HepG2 (cell line): ENCODE results near the gene TMEM174. TPM values are rescaled to one million over a fixed set of nuclear protein-coding genes. Genes with fewer than 3 reads are reported as not detected.

ENCODE experiments used
- AGO1 ChIP-seq: fragments of 200-400 bp; formaldehyde crosslinking; IDR thresholded peaks from 2 replicates; pipeline ENCODE4 v1.6.1; 2017; ENCODE audit warnings: mild to moderate bottlenecking, low read depth, low read length, moderate library complexity; ENCODE audit not compliant: poor library complexity, severe bottlenecking
- BRD4 ChIP-seq: sonication (generic); formaldehyde crosslinking; IDR thresholded peaks from 2 replicates; pipeline ENCODE4 v1.4.0; 2020; ENCODE audit warnings: missing genetic modification reagents
- CBX1 ChIP-seq: IDR thresholded peaks from one replicate; pipeline ENCODE4 v1.6.1; 2016; ENCODE audit warnings: antibody characterized with exemption, low read depth
- FOSL1 ChIP-seq: sonication (generic); formaldehyde crosslinking; IDR thresholded peaks from 2 replicates; pipeline ENCODE4 v1.9.0; 2021; ENCODE audit warnings: missing genetic modification reagents, borderline replicate concordance
- HES4 ChIP-seq: sonication (generic); formaldehyde crosslinking; IDR thresholded peaks from 2 replicates; pipeline ENCODE4 v1.9.0; 2021; ENCODE audit warnings: mild to moderate bottlenecking, missing genetic modification reagents, borderline replicate concordance
- KAT8 ChIP-seq: IDR thresholded peaks from 2 replicates; pipeline ENCODE4 v1.6.1; 2016; ENCODE audit warnings: missing genetic modification reagents, missing compliant biosample characterization
- NFKB2 ChIP-seq: sonication (generic); formaldehyde crosslinking; IDR thresholded peaks from 2 replicates; pipeline ENCODE4 v1.4.0; 2020; ENCODE audit warnings: missing genetic modification reagents, borderline replicate concordance
- NR2F1 ChIP-seq, 2 experiments: fragments of 450-650 bp in 1 of 2; formaldehyde crosslinking in 1 of 2; IDR thresholded peaks; 2 replicates each; pipeline versions ENCODE4 v1.5.0 to v1.6.1; 2016 to 2020; ENCODE audit warnings: mild to moderate bottlenecking in 1 of 2, missing compliant biosample characterization in 1 of 2, missing genetic modification reagents in 1 of 2, moderate library complexity in 1 of 2
- PAWR ChIP-seq: sonication (generic); formaldehyde crosslinking; IDR thresholded peaks from 2 replicates; pipeline ENCODE4 v1.4.0; 2020; ENCODE audit warnings: missing genetic modification reagents, mild to moderate bottlenecking, borderline replicate concordance
- PCBP1 ChIP-seq: fragments of 200-400 bp; formaldehyde crosslinking; IDR thresholded peaks from 2 replicates; pipeline ENCODE4 v1.6.1; 2017; ENCODE audit warnings: mild to moderate bottlenecking, low read depth, low read length, borderline replicate concordance
- PLRG1 ChIP-seq: fragments of 450-650 bp; conservative IDR thresholded peaks from 2 replicates; pipeline ENCODE4 v1.6.1; 2016
- SP4 ChIP-seq: sonication (generic); formaldehyde crosslinking; IDR thresholded peaks from 2 replicates; pipeline ENCODE4 v1.8.1; 2023; ENCODE audit warnings: mild to moderate bottlenecking, missing genetic modification reagents
- TAF15 ChIP-seq: fragments of 200-400 bp; formaldehyde crosslinking; IDR thresholded peaks from one replicate; pipeline ENCODE4 v1.6.1; 2018; ENCODE audit warnings: mild to moderate bottlenecking, low read depth, low read length; ENCODE audit not compliant: poor library complexity, severe bottlenecking
- WIZ ChIP-seq: sonication (generic); formaldehyde crosslinking; IDR thresholded peaks from 2 replicates; pipeline ENCODE4 v1.5.1; 2020; ENCODE audit warnings: mild to moderate bottlenecking, missing genetic modification reagents
- YEATS2 ChIP-seq: sonication (generic); formaldehyde crosslinking; IDR thresholded peaks from 2 replicates; pipeline ENCODE4 v1.4.0; 2020; ENCODE audit warnings: missing genetic modification reagents, borderline replicate concordance
- ZBTB21 ChIP-seq: sonication (generic); formaldehyde crosslinking; IDR thresholded peaks from 2 replicates; pipeline ENCODE4 v1.4.0; 2020; ENCODE audit warnings: missing genetic modification reagents
- ZFP36L1 ChIP-seq: sonication (generic); formaldehyde crosslinking; IDR thresholded peaks from 2 replicates; pipeline ENCODE4 v1.8.0; 2022; ENCODE audit warnings: mild to moderate bottlenecking, missing genetic modification reagents, moderate library complexity
- ZNF232 ChIP-seq: sonication (generic); formaldehyde crosslinking; IDR thresholded peaks from 2 replicates; pipeline ENCODE4 v1.4.0; 2020; ENCODE audit warnings: missing genetic modification reagents, borderline replicate concordance
- ZNF572 ChIP-seq: sonication (generic); formaldehyde crosslinking; IDR thresholded peaks from 2 replicates; pipeline ENCODE4 v1.5.1; 2020; ENCODE audit warnings: mild to moderate bottlenecking, missing genetic modification reagents
- ZNF629 ChIP-seq: sonication (generic); formaldehyde crosslinking; conservative IDR thresholded peaks from 2 replicates; pipeline ENCODE4 v1.5.0; 2020; ENCODE audit warnings: missing genetic modification reagents
- ZNF83 ChIP-seq: sonication (generic); formaldehyde crosslinking; IDR thresholded peaks from 2 replicates; pipeline ENCODE4 v1.4.0; 2020; ENCODE audit warnings: missing genetic modification reagents, mild to moderate bottlenecking, borderline replicate concordance
- polyA plus RNA-seq, 8 experiments: library from polyadenylated mRNA; depleted of rRNA in 3 of 8; stranded (reverse) in 7 of 8; unstranded in 1 of 8; fragments of >200 nt; fragmentation: Illumina TruSeq in 4 of 8; extraction: Trizol in 4 of 8; gene quantifications; 2 replicates each; pipeline versions ENCODE4 v1.2.1 to v1.2.3, GENCODE V29; 2011 to 2016; ENCODE audit warnings: low read depth in 4 of 8, missing spikeins in 1 of 8, mixed read lengths in 1 of 8; ENCODE audit not compliant: insufficient read depth in 1 of 8
- total RNA-seq, 5 experiments: library from RNA; depleted of rRNA; stranded (reverse); fragments of >200 nt; fragmentation: Illumina TruSeq; extraction: Trizol; gene quantifications; 2 replicates each; pipeline ENCODE4 v1.2.3, GENCODE V29; 2016; ENCODE audit warnings: low read depth in 1 of 5
- TF ChIP-seq, protein P1 (sequence below): sonication (generic); formaldehyde crosslinking; IDR thresholded peaks from 2 replicates; pipeline ENCODE4 v1.4.0; 2020; ENCODE audit warnings: mild to moderate bottlenecking, missing genetic modification reagents, borderline replicate concordance
- TF ChIP-seq, protein P2 (sequence below): sonication (generic); formaldehyde crosslinking; IDR thresholded peaks from 2 replicates; pipeline ENCODE4 v1.4.0; 2020; ENCODE audit warnings: mild to moderate bottlenecking, missing genetic modification reagents
- TF ChIP-seq, protein P3 (sequence below): IDR thresholded peaks from 2 replicates; pipeline ENCODE4 v1.6.1; 2016; ENCODE audit warnings: mild to moderate bottlenecking

The TMEM174 gene
- total and polyA plus RNA-seq, 2 of the 13 experiments (the other 11 are each of a cell fraction or from before 2014, with no cell fraction given), result not detected

DNA sequence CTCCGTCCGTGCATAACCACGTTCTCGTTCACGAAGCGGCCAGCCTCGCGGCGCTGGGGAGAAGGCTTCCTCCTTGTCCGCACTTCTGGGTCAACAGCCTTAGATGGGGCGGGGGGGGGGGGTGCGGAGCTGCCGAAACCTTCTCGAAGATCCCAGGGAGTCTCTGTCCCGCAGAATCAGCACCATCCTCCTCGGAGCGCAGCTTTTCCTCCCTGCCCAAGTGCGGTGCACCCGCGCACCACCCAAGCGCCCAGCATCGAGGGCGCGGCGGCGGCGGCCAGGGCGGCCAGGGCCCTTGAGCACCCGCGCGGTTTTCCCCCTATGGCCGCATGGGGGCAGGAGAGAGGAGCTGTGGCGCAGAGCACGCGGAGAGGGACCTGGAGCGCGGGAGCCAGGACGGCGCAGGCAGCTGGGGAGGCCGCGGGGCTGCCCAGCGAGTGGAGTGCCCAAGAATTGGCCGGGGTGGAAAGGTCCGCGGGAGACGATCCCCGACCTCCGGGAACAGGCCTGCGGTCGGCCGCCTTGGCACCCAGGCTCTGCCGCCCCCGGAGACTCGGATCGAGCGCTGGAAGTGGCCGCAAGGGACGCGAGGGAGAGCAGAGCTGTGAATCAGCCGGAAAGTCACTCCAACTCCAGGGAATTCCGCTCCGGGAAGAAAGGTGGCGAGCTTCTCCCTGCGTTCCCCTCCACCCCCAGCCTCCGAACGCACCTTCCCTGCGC is 43.1 kb downstream of the TMEM174 start (continued):
- TF ChIP-seq, protein P1, sequence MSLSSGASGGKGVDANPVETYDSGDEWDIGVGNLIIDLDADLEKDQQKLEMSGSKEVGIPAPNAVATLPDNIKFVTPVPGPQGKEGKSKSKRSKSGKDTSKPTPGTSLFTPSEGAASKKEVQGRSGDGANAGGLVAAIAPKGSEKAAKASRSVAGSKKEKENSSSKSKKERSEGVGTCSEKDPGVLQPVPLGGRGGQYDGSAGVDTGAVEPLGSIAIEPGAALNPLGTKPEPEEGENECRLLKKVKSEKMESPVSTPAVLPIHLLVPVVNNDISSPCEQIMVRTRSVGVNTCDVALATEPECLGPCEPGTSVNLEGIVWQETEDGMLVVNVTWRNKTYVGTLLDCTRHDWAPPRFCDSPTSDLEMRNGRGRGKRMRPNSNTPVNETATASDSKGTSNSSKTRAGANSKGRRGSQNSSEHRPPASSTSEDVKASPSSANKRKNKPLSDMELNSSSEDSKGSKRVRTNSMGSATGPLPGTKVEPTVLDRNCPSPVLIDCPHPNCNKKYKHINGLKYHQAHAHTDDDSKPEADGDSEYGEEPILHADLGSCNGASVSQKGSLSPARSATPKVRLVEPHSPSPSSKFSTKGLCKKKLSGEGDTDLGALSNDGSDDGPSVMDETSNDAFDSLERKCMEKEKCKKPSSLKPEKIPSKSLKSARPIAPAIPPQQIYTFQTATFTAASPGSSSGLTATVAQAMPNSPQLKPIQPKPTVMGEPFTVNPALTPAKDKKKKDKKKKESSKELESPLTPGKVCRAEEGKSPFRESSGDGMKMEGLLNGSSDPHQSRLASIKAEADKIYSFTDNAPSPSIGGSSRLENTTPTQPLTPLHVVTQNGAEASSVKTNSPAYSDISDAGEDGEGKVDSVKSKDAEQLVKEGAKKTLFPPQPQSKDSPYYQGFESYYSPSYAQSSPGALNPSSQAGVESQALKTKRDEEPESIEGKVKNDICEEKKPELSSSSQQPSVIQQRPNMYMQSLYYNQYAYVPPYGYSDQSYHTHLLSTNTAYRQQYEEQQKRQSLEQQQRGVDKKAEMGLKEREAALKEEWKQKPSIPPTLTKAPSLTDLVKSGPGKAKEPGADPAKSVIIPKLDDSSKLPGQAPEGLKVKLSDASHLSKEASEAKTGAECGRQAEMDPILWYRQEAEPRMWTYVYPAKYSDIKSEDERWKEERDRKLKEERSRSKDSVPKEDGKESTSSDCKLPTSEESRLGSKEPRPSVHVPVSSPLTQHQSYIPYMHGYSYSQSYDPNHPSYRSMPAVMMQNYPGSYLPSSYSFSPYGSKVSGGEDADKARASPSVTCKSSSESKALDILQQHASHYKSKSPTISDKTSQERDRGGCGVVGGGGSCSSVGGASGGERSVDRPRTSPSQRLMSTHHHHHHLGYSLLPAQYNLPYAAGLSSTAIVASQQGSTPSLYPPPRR (CRISPR knock-in tag), result 0 out of 2 replicates have a peak, but pooled peaks have one; percentile 37
- TF ChIP-seq NR2F1 (CRISPR knock-in tag; IDR thresholded peaks at IDR 0.05) (no peak), ZNF232 (CRISPR knock-in tag) (peak; percentile 69; the same call in 1 of the 2 replicates), ZBTB21 (CRISPR knock-in tag) (no peak), TAF15 (no peak), ZFP36L1 (CRISPR knock-in tag) (0 out of 2 replicates have a peak, but pooled peaks have one; percentile 41), NFKB2 (CRISPR knock-in tag) (peak; percentile 88; the same call in 1 of the 2 replicates), SP4 (peak; percentile 58; the same call in 1 of the 2 replicates), ZNF629 (CRISPR knock-in tag) (no peak), ZNF83 (CRISPR knock-in tag) (no peak), PAWR (CRISPR knock-in tag) (0 out of 2 replicates have a peak, but pooled peaks have one; percentile 54), PLRG1 (no peak), KAT8 (CRISPR knock-in tag) (0 out of 2 replicates have a peak, but pooled peaks have one; percentile 61), ZNF572 (CRISPR knock-in tag) (peak; percentile 68; the same call in 1 of the 2 replicates), WIZ (no peak), PCBP1 (no peak), YEATS2 (CRISPR knock-in tag) (no peak), HES4 (peak; percentile 45; the same call in 1 of the 2 replicates), AGO1 (peak; percentile 30), FOSL1 (CRISPR knock-in tag) (no peak), CBX1 (peak; percentile 87), BRD4 (CRISPR knock-in tag) (no peak)
- TF ChIP-seq, protein P2, sequence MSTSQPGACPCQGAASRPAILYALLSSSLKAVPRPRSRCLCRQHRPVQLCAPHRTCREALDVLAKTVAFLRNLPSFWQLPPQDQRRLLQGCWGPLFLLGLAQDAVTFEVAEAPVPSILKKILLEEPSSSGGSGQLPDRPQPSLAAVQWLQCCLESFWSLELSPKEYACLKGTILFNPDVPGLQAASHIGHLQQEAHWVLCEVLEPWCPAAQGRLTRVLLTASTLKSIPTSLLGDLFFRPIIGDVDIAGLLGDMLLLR (CRISPR knock-in tag), result peak; percentile 73; the same call in 1 of the 2 replicates
- TF ChIP-seq, protein P3, sequence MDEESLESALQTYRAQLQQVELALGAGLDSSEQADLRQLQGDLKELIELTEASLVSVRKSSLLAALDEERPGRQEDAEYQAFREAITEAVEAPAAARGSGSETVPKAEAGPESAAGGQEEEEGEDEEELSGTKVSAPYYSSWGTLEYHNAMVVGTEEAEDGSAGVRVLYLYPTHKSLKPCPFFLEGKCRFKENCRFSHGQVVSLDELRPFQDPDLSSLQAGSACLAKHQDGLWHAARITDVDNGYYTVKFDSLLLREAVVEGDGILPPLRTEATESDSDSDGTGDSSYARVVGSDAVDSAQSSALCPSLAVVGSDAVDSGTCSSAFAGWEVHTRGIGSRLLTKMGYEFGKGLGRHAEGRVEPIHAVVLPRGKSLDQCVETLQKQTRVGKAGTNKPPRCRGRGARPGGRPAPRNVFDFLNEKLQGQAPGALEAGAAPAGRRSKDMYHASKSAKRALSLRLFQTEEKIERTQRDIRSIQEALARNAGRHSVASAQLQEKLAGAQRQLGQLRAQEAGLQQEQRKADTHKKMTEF (CRISPR knock-in tag), result peak; percentile 79
